H9 (cell line): ENCODE data around the gene OAF. TPM values are rescaled to one million over a fixed set of nuclear protein-coding genes. Genes with fewer than 3 reads are reported as not detected.

Source experiments
- DNase-seq: peaks from one replicate; pipeline ENCODE4 v3.0.0-alpha.2; 2017
- H2AFZ ChIP-seq: one replicate; pipeline ENCODE4 v1.6.1; 2013; ENCODE audit warnings: mild to moderate bottlenecking, low read length, control low read depth, moderate library complexity
- H2AK5ac ChIP-seq: 2 replicates; pipeline ENCODE4 v1.6.1; 2013; ENCODE audit warnings: low read length, control low read depth, mixed read lengths; ENCODE audit not compliant: insufficient read length
- H2BK120ac ChIP-seq: one replicate; pipeline ENCODE4 v1.6.1; 2013; ENCODE audit warnings: low read depth, mild to moderate bottlenecking, low read length, control low read depth, inconsistent platforms; ENCODE audit not compliant: poor library complexity, severe bottlenecking
- H2BK12ac ChIP-seq: 2 replicates; pipeline ENCODE4 v1.6.1; 2013; ENCODE audit warnings: low read length, control low read depth, mixed read lengths, low read depth; ENCODE audit not compliant: insufficient read length
- H2BK15ac ChIP-seq: 2 replicates; pipeline ENCODE4 v1.6.1; 2013; ENCODE audit warnings: low read depth, low read length, control low read depth
- H2BK20ac ChIP-seq: one replicate; pipeline ENCODE4 v1.6.1; 2013; ENCODE audit warnings: low read depth, mild to moderate bottlenecking, low read length, control low read depth, inconsistent platforms; ENCODE audit not compliant: poor library complexity, severe bottlenecking
- H2BK5ac ChIP-seq: 2 replicates; pipeline ENCODE4 v1.6.1; 2013; ENCODE audit warnings: low read length, control low read depth, mixed read lengths; ENCODE audit not compliant: insufficient read length
- H3K14ac ChIP-seq: 2 replicates; pipeline ENCODE4 v1.6.1; 2013; ENCODE audit warnings: low read length, control low read depth; ENCODE audit not compliant: insufficient read depth
- H3K18ac ChIP-seq: 2 replicates; pipeline ENCODE4 v1.6.1; 2013; ENCODE audit warnings: low read depth, mild to moderate bottlenecking, mixed read lengths, low read length, control low read depth; ENCODE audit not compliant: insufficient read length
- H3K23ac ChIP-seq: 2 replicates; pipeline ENCODE4 v1.6.1; 2013; ENCODE audit warnings: low read length, control low read depth, mixed read lengths, low read depth; ENCODE audit not compliant: insufficient read length
- H3K23me2 ChIP-seq: 2 replicates; pipeline ENCODE4 v1.6.1; 2013; ENCODE audit warnings: low read depth, mild to moderate bottlenecking, mixed read lengths, low read length, control low read depth; ENCODE audit not compliant: insufficient read length, poor library complexity, severe bottlenecking
- H3K27ac ChIP-seq: 2 replicates; pipeline ENCODE4 v1.5.1; 2013; ENCODE audit warnings: low read length, control low read depth, mixed read lengths, low read depth; ENCODE audit not compliant: insufficient read length
- H3K27me3 ChIP-seq: 2 replicates; pipeline ENCODE4 v1.6.1; 2013; ENCODE audit warnings: low read length, control low read depth, inconsistent platforms; ENCODE audit not compliant: insufficient read depth
- H3K4ac ChIP-seq: 2 replicates; pipeline ENCODE4 v1.6.1; 2013; ENCODE audit warnings: low read depth, mild to moderate bottlenecking, control low read depth, inconsistent platforms, low read length, moderate library complexity
- H3K4me1 ChIP-seq: 2 replicates; pipeline ENCODE4 v1.6.1; 2013; ENCODE audit warnings: low read length, control low read depth, inconsistent platforms; ENCODE audit not compliant: insufficient read depth
- H3K4me2 ChIP-seq: 2 replicates; pipeline ENCODE4 v1.6.1; 2013; ENCODE audit warnings: low read length, control low read depth, mixed read lengths; ENCODE audit not compliant: insufficient read length, insufficient read depth
- H3K56ac ChIP-seq: 2 replicates; pipeline ENCODE4 v1.6.1; 2013; ENCODE audit warnings: low read depth, mild to moderate bottlenecking, mixed read lengths, low read length, control low read depth; ENCODE audit not compliant: insufficient read length
- H3K79me1 ChIP-seq: 2 replicates; pipeline ENCODE4 v1.6.1; 2013; ENCODE audit warnings: low read depth, mild to moderate bottlenecking, moderate library complexity, low read length, control low read depth, inconsistent platforms; ENCODE audit not compliant: insufficient read depth, poor library complexity, severe bottlenecking
- H3K79me2 ChIP-seq: 2 replicates; pipeline ENCODE4 v1.6.1; 2013; ENCODE audit warnings: low read length, control low read depth, inconsistent platforms; ENCODE audit not compliant: insufficient read depth
- H3K9ac ChIP-seq: 2 replicates; pipeline ENCODE4 v1.6.1; 2013; ENCODE audit warnings: low read length, control low read depth, mixed read lengths; ENCODE audit not compliant: insufficient read length; ENCODE audit errors: extremely low read depth
- H3K9me3 ChIP-seq: one replicate; pipeline ENCODE4 v1.6.1; 2013; ENCODE audit warnings: low read depth, low read length, inconsistent platforms; ENCODE audit not compliant: control insufficient read depth
- H3T11ph ChIP-seq: one replicate; pipeline ENCODE4 v1.6.1; 2013; ENCODE audit warnings: mild to moderate bottlenecking, low read length, control low read depth, inconsistent platforms
- H4K20me1 ChIP-seq: one replicate; pipeline ENCODE4 v1.6.1; 2013; ENCODE audit not compliant: control insufficient read depth, insufficient read length, insufficient read depth
- H4K5ac ChIP-seq: 2 replicates; pipeline ENCODE4 v1.6.1; 2013; ENCODE audit warnings: low read depth, mild to moderate bottlenecking, mixed read lengths, low read length, control low read depth; ENCODE audit not compliant: insufficient read length
- H4K8ac ChIP-seq: replicated peaks from 2 replicates; pipeline ENCODE4 v1.6.1; 2013; ENCODE audit warnings: low read length, control low read depth, mixed read lengths, low read depth; ENCODE audit not compliant: insufficient read length
- H4K91ac ChIP-seq: 2 replicates; pipeline ENCODE4 v1.6.1; 2013; ENCODE audit warnings: low read depth, mild to moderate bottlenecking, moderate library complexity, mixed read lengths, low read length, control low read depth; ENCODE audit not compliant: insufficient read length
- H3K27ac Mint-ChIP-seq, 3 experiments: 2 replicates in 2 of 3; 3 replicates in 1 of 3; pipeline ENCODE4 v1.8.0; 2020 to 2021; ENCODE audit warnings: mixed read lengths in 3 of 3, mild to moderate bottlenecking in 1 of 3, moderate library complexity in 1 of 3
- H3K27me3 Mint-ChIP-seq: 2 replicates; pipeline ENCODE4 v1.8.0; 2021; ENCODE audit warnings: low read depth, mild to moderate bottlenecking, moderate library complexity, mixed read lengths
- H3K36me3 Mint-ChIP-seq, 3 experiments: 2 replicates in 2 of 3; 3 replicates in 1 of 3; pipeline ENCODE4 v1.8.0; 2020 to 2021; ENCODE audit warnings: low read depth in 3 of 3, mixed read lengths in 3 of 3; ENCODE audit not compliant: insufficient read depth in 1 of 3
- H3K4me1 Mint-ChIP-seq, 2 experiments: 2 replicates each; pipeline ENCODE4 v1.8.0; 2020; ENCODE audit warnings: mixed read lengths in 2 of 2
- H3K4me3 Mint-ChIP-seq, 2 experiments: 2 replicates in 1 of 2; 3 replicates in 1 of 2; pipeline ENCODE4 v1.8.0; 2020 to 2021; ENCODE audit warnings: mild to moderate bottlenecking in 2 of 2, mixed read lengths in 2 of 2, moderate library complexity in 1 of 2
- H3K9me3 Mint-ChIP-seq, 2 experiments: 2 replicates in 1 of 2; 3 replicates in 1 of 2; pipeline ENCODE4 v1.8.0; 2020; ENCODE audit warnings: mild to moderate bottlenecking in 2 of 2, mixed read lengths in 2 of 2, moderate library complexity in 1 of 2
- CTCF ChIP-seq: fragments of 200-600 bp; sonication (generic); conservative IDR thresholded peaks from 3 replicates; pipeline ENCODE4 v1.8.0; 2021; ENCODE audit warnings: antibody characterized with exemption, mild to moderate bottlenecking
- WGBS: extraction: QIAGEN DNeasy Blood & Tissue Kit; methylation state at CpG from one replicate; pipeline ENCODE4 v1.1.7; 2013; ENCODE audit warnings: missing lambda C conversion rate, low lambda C conversion rate, mixed read lengths; ENCODE audit not compliant: insufficient read length; ENCODE audit errors: extremely low coverage; 5-methylcytosine and 5-hydroxymethylcytosine counted together
- total RNA-seq: library from RNA; stranded (reverse); gene quantifications from 2 replicates; pipeline ENCODE4 v1.2.1, GENCODE V29; 2021

OAF gene
- total RNA-seq, 1 experiment from 2014 or later: 1.1 TPM

- H3T11ph ChIP-seq: no peak overlapping the region
- Mint-ChIP-seq H3K36me3 (no peaks in the 10 kb centered on the region; a peak in 1 of 7 replicates), H3K9me3 (no peaks in the 10 kb centered on the region), H3K4me1 (peaks cover 44 to 47% of the 10 kb centered on the region in 2 experiments), H3K27ac (no peak overlapping the region), H3K4me3 (no peak overlapping the region), H3K27me3 (peaks cover 31% of the 10 kb centered on the region)
- no peak overlapping the region for H3K27ac ChIP-seq
- H3K23me2 ChIP-seq: peaks cover 4% of the 10 kb centered on the region
- no peak overlapping the region for H2AK5ac ChIP-seq
- H4K8ac ChIP-seq: no peak overlapping the region
- H3K56ac ChIP-seq: no peak overlapping the region
- no peaks in the 10 kb centered on the region for H3K9me3 ChIP-seq
- no peak for TF ChIP-seq CTCF
- no peak overlapping the region for H2BK120ac ChIP-seq
- no peak for DNase-seq
- no peak overlapping the region for H3K9ac ChIP-seq
- no peaks in the 10 kb centered on the region for H3K79me1 ChIP-seq
- H2BK20ac ChIP-seq: no peak overlapping the region
- no CpG with 5 or more reads among the region's 7 CpGs for WGBS
- no peak overlapping the region for H2AFZ ChIP-seq
- H3K14ac ChIP-seq: no peak overlapping the region
- no peak overlapping the region for H2BK15ac ChIP-seq
- no peak overlapping the region for H3K18ac ChIP-seq
- H3K27me3 ChIP-seq: no peaks in the 10 kb centered on the region; the same call in 1 of the 2 replicates
- no peaks in the 10 kb centered on the region for H4K20me1 ChIP-seq
- H4K5ac ChIP-seq: no peak overlapping the region
- H2BK12ac ChIP-seq: no peak overlapping the region
- H2BK5ac ChIP-seq: no peak overlapping the region
- H3K79me2 ChIP-seq: no peaks in the 10 kb centered on the region
- no peak overlapping the region for H3K4ac ChIP-seq
- no peak overlapping the region for H3K23ac ChIP-seq
- H4K91ac ChIP-seq: no peak overlapping the region
- no peak overlapping the region for H3K4me2 ChIP-seq
- peaks cover 11% of the 10 kb centered on the region; the same call in 1 of the 2 replicates for H3K4me1 ChIP-seq
These were observed 49.2 kb downstream of the OAF start for GRCh38 chr11:120259988-120260565.
